Spleen (tissue), 7 donors: ENCODE results near the gene RAI2.

Experiments
- POLR2A ChIP-seq, 3 donors: fragments of 450-650 bp; IDR thresholded peaks; one replicate each; pipeline ENCODE4 v1.5.1; 2017; ENCODE audit warnings: antibody characterized with exemption in 3 of 3, mild to moderate bottlenecking in 1 of 3
- TF ChIP-seq, protein P1 (sequence below), 11 experiments: fragments of 200-600 bp in 7 of 11; fragments of 450-650 bp in 4 of 11; sonication (generic) in 4 of 11; IDR thresholded peaks in 8 of 11; conservative IDR thresholded peaks in 3 of 11; 1 replicate in 7 of 11; 2 replicates in 4 of 11; pipeline versions ENCODE4 v1.4.0 to v1.8.0; 2016 to 2021; ENCODE audit warnings: antibody characterized with exemption in 11 of 11, inconsistent platforms in 4 of 11, mild to moderate bottlenecking in 1 of 11
- donor health status: DM: no; HTN: no; CAD: no; lungs with moderate emphysema.
- donor health status: DM: no; HTN: no; CAD: no.
- donor health status: DM: no; HTN: no; CAD: no.

DNA sequence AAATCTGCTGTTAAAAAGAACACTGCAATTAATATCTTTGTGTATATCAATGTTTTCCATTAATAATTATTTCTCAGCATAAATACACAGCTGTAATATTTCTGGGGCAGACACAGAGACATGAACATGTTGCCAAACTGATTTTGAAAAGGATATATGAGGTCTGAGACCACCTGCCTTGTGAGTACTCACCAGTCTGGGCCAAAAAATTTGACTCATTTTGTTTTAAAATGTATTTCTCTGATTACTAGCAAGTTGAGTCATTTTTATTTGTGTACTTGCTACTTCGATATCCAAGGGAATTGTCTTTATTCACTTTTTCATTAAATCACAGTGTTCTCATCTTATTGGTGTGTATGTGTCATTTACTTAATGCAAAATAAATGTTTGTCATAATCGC, 8.5 kb upstream of the RAI2 start:
- TF ChIP-seq, protein P1, sequence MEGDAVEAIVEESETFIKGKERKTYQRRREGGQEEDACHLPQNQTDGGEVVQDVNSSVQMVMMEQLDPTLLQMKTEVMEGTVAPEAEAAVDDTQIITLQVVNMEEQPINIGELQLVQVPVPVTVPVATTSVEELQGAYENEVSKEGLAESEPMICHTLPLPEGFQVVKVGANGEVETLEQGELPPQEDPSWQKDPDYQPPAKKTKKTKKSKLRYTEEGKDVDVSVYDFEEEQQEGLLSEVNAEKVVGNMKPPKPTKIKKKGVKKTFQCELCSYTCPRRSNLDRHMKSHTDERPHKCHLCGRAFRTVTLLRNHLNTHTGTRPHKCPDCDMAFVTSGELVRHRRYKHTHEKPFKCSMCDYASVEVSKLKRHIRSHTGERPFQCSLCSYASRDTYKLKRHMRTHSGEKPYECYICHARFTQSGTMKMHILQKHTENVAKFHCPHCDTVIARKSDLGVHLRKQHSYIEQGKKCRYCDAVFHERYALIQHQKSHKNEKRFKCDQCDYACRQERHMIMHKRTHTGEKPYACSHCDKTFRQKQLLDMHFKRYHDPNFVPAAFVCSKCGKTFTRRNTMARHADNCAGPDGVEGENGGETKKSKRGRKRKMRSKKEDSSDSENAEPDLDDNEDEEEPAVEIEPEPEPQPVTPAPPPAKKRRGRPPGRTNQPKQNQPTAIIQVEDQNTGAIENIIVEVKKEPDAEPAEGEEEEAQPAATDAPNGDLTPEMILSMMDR (IDR thresholded peaks at IDR 0.05 in 8 of 11, conservative IDR thresholded peaks at IDR 0.05 in 3 of 11), result no peak
- TF ChIP-seq POLR2A (IDR thresholded peaks at IDR 0.05), result no peak
